HepG2 (cell line): ENCODE data around the gene APBB2. TPM values are rescaled to one million over a fixed set of nuclear protein-coding genes. Genes with fewer than 3 reads are reported as not detected.

Source experiments
- ATAC-seq: fragments of 200-7000 bp; cut with Tn5 transposase; 3 replicates; pipeline ENCODE4 v1.9.1; 2020; ENCODE audit warnings: mild to moderate bottlenecking, moderate library complexity
- BruUV-seq: library from RNA; stranded (reverse); fragments of 400-500 nt; replicated peaks from 2 replicates; lab custom pipeline; 2021; lab: Mats Ljungman, UMichigan
- CTCF ChIA-PET: fragments of 300-600 bp; formaldehyde crosslinking; extraction: SDS; loops from one replicate; lab custom pipeline; 2021; ENCODE audit warnings: low total read pairs, inconsistent platforms, low intra/inter-chr PET ratio; lab: Yijun Ruan, JAX
- POLR2A ChIA-PET: fragments of 350-600 bp; sonication (Branson Sonifier 250); formaldehyde crosslinking; loops from one replicate; lab custom pipeline; 2020; ENCODE audit warnings: antibody characterized with exemption, inconsistent platforms; lab: Yijun Ruan, JAX
- DNase-seq: peaks from one replicate; pipeline ENCODE4 v3.0.0-alpha.2; 2015; ENCODE audit warnings: low spot score
- FAIRE-seq: peaks from 3 replicates; lab custom pipeline; 2011; peaks lifted over from hg19 to GRCh38; lab: Jason Lieb, UNC
- H2AFZ ChIP-seq: one replicate; pipeline ENCODE4 v1.6.1; 2011; ENCODE audit warnings: low read length, inconsistent platforms
- H3K27ac ChIP-seq: fragments of 300-600 bp; 3 replicates; pipeline ENCODE4 v1.8.0; 2011; ENCODE audit warnings: mixed run types, mild to moderate bottlenecking, mixed read lengths, low read length, inconsistent platforms; ENCODE audit not compliant: insufficient read depth; ENCODE audit errors: extremely low read length
- H3K27me3 ChIP-seq, 2 experiments: fragments of 200-600 bp in 1 of 2; 2 replicates in 1 of 2; 3 replicates in 1 of 2; pipeline versions ENCODE4 v1.6.0 to v1.8.0; 2011; ENCODE audit warnings: low read length in 2 of 2, mild to moderate bottlenecking in 2 of 2, moderate library complexity in 2 of 2, inconsistent platforms in 1 of 2; ENCODE audit not compliant: insufficient read depth in 2 of 2, control insufficient read depth in 1 of 2
- H3K36me3 ChIP-seq, 2 experiments: fragments of 200-600 bp in 1 of 2; replicated peaks in 1 of 2; 2 replicates in 1 of 2; 3 replicates in 1 of 2; pipeline versions ENCODE4 v1.5.1 to v1.8.0; 2011; ENCODE audit warnings: low read length in 2 of 2, inconsistent platforms in 1 of 2; ENCODE audit not compliant: insufficient read depth in 2 of 2, control insufficient read depth in 1 of 2
- H3K4me1 ChIP-seq: 2 replicates; pipeline ENCODE4 v1.5.1; 2012; ENCODE audit warnings: low read length, inconsistent platforms; ENCODE audit not compliant: insufficient read depth
- H3K4me2 ChIP-seq: 2 replicates; pipeline ENCODE4 v1.6.0; 2011; ENCODE audit warnings: low read depth, low read length, inconsistent platforms
- H3K4me3 ChIP-seq, 3 experiments: fragments of 200-600 bp in 1 of 3; sonication (generic), shearing (Covaris generic) in 1 of 3; replicated peaks in 1 of 3; 2 replicates each; pipeline ENCODE4 v1.5.1; 2011 to 2016; ENCODE audit warnings: low read length in 3 of 3, inconsistent platforms in 2 of 3, low read depth in 2 of 3, mild to moderate bottlenecking in 2 of 3, control low read depth in 1 of 3, mixed read lengths in 1 of 3; ENCODE audit not compliant: insufficient read depth in 1 of 3
- H3K79me2 ChIP-seq: one replicate; pipeline ENCODE4 v1.6.1; 2011; ENCODE audit warnings: low read length, inconsistent platforms; ENCODE audit not compliant: insufficient read depth
- H3K9ac ChIP-seq: 2 replicates; pipeline ENCODE4 v1.6.0; 2011; ENCODE audit warnings: mild to moderate bottlenecking, low read depth, low read length, inconsistent platforms; ENCODE audit not compliant: insufficient read depth
- H3K9me3 ChIP-seq: 2 replicates; pipeline ENCODE4 v1.5.1; 2012; ENCODE audit warnings: mild to moderate bottlenecking, low read length
- H4K20me1 ChIP-seq: 2 replicates; pipeline ENCODE4 v1.6.0; 2011; ENCODE audit warnings: inconsistent platforms, mild to moderate bottlenecking, low read length, moderate library complexity; ENCODE audit not compliant: insufficient read depth
- CCDC6 ChIP-seq: sonication (generic); formaldehyde crosslinking; IDR thresholded peaks from 2 replicates; pipeline ENCODE4 v1.8.1; 2022; ENCODE audit warnings: mild to moderate bottlenecking, missing genetic modification reagents, moderate library complexity
- ERF ChIP-seq: IDR thresholded peaks from 2 replicates; pipeline ENCODE4 v1.6.1; 2018; ENCODE audit warnings: missing biosample characterization, missing genetic modification reagents
- FOSL2 ChIP-seq: sonication (generic); formaldehyde crosslinking; IDR thresholded peaks from 2 replicates; pipeline ENCODE4 v1.4.0; 2020; ENCODE audit warnings: missing genetic modification reagents
- GMEB2 ChIP-seq: IDR thresholded peaks from 2 replicates; pipeline ENCODE4 v1.6.1; 2016; ENCODE audit warnings: missing biosample characterization, missing genetic modification reagents, low read depth
- HOXA9 ChIP-seq: sonication (generic); formaldehyde crosslinking; IDR thresholded peaks from 2 replicates; pipeline ENCODE4 v1.8.1; 2022; ENCODE audit warnings: missing genetic modification reagents, mild to moderate bottlenecking, moderate library complexity, borderline replicate concordance
- KAT7 ChIP-seq: IDR thresholded peaks from 2 replicates; pipeline ENCODE4 v1.6.1; 2018; ENCODE audit warnings: borderline replicate concordance, missing compliant biosample characterization
- KLF9 ChIP-seq: IDR thresholded peaks from 2 replicates; pipeline ENCODE4 v1.6.1; 2016; ENCODE audit warnings: low read depth
- SCMH1 ChIP-seq: sonication (generic); formaldehyde crosslinking; IDR thresholded peaks from 2 replicates; pipeline ENCODE4 v1.9.0; 2021; ENCODE audit warnings: missing genetic modification reagents, mild to moderate bottlenecking, borderline replicate concordance
- ZBTB21 ChIP-seq: sonication (generic); formaldehyde crosslinking; IDR thresholded peaks from 2 replicates; pipeline ENCODE4 v1.4.0; 2020; ENCODE audit warnings: missing genetic modification reagents
- ZNF414 ChIP-seq: sonication (generic); formaldehyde crosslinking; IDR thresholded peaks from 2 replicates; pipeline ENCODE4 v1.5.0; 2020; ENCODE audit warnings: missing genetic modification reagents
- ZNF570 ChIP-seq: sonication (generic); formaldehyde crosslinking; IDR thresholded peaks from 2 replicates; pipeline ENCODE4 v1.4.0; 2020; ENCODE audit warnings: mild to moderate bottlenecking, missing genetic modification reagents, borderline replicate concordance
- ZNF768 ChIP-seq: sonication (generic); formaldehyde crosslinking; IDR thresholded peaks from 2 replicates; pipeline ENCODE4 v1.4.0; 2020; ENCODE audit warnings: missing genetic modification reagents
- ZSCAN12 ChIP-seq: sonication (generic); formaldehyde crosslinking; IDR thresholded peaks from 2 replicates; pipeline ENCODE4 v1.9.0; 2021; ENCODE audit warnings: mild to moderate bottlenecking, missing genetic modification reagents
- WGBS: methylation state at CpG from one replicate; pipeline ENCODE4 v1.1.6; 2017; ENCODE audit warnings: low lambda C conversion rate; 5-methylcytosine and 5-hydroxymethylcytosine counted together
- in situ Hi-C: cut with HindIII; loops from 2 replicates; pipeline ENCODE4 v1.10.0; 2017; ENCODE audit warnings: low pct_unique_long_range_greater_than_20kb; ENCODE audit not compliant: extremely low pct_ligation_motif_present
- intact Hi-C: fragments of 100-400 bp; cut with micrococcal nuclease; formaldehyde crosslinking; loops from one replicate; pipeline ENCODE4 v1.10.0; 2022; ENCODE audit not compliant: unreplicated experiment
- polyA plus RNA-seq, 8 experiments: library from polyadenylated mRNA; depleted of rRNA in 3 of 8; stranded (reverse) in 7 of 8; unstranded in 1 of 8; fragments of >200 nt; fragmentation: Illumina TruSeq in 4 of 8; extraction: Trizol in 4 of 8; gene quantifications; 2 replicates each; pipeline versions ENCODE4 v1.2.1 to v1.2.3, GENCODE V29; 2011 to 2016; ENCODE audit warnings: low read depth in 4 of 8, missing spikeins in 1 of 8, mixed read lengths in 1 of 8; ENCODE audit not compliant: insufficient read depth in 1 of 8
- total RNA-seq, 5 experiments: library from RNA; depleted of rRNA; stranded (reverse); fragments of >200 nt; fragmentation: Illumina TruSeq; extraction: Trizol; gene quantifications; 2 replicates each; pipeline ENCODE4 v1.2.3, GENCODE V29; 2016; ENCODE audit warnings: low read depth in 1 of 5
- TF ChIP-seq, protein P1 (sequence below): sonication (generic); formaldehyde crosslinking; IDR thresholded peaks from 2 replicates; pipeline ENCODE4 v1.4.0; 2020; ENCODE audit warnings: missing genetic modification reagents

The APBB2 gene
- total and polyA plus RNA-seq, 2 of the 13 experiments (the other 11 are each of a cell fraction or from before 2014, with no cell fraction given) = 11.7 to 17.0 TPM

DNA sequence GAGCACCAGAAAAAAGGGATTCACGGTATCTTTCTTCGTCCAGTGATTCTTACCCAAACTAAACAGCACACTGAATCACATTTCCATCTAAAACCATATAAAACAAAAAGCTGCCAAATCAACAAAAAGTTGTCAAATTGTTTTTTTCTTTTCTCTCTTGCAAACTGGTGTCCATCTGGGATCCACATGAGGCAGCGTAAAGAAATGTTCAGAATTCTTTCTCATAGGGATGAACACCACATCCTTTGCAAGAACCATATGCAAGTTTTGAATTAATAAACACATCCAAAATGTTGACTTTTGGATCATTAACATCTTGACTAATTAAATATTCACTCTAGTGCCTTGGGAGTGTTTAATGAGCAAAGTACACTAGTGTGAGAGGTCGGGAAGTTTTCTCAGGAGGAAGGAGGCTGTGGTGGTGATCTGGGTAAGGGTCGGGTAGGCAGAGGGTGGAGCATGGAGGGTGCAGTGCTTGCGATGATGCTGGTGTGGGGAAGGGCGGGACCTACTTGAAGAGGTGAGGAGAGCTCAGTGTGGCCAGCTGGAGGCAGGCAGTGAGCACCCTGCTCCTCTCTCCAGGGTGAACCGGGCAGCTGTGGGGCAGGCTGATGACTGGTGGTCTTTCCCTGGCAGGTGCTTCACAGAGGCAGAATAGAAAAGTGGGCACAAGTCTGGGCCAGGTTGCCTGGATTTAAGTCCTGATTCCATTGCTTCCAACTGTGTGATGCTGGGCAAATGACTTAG is 391.7 kb downstream of the APBB2 start:
- Histone ChIP-seq H2AFZ (no peak overlapping the region), H3K27ac (no peak overlapping the region), H3K27me3 (no peaks in the 10 kb centered on the region), H3K79me2 (no peaks in the 10 kb centered on the region), H3K4me2 (no peak overlapping the region), H3K9ac (no peak overlapping the region), H3K4me3 (no peak overlapping the region), H3K9me3 (no peaks in the 10 kb centered on the region), H4K20me1 (no peaks in the 10 kb centered on the region), H3K4me1 (peaks cover 3% of the 10 kb centered on the region; the same call in 1 of the 2 replicates), H3K36me3 (peaks cover 12 to 20% of the 10 kb centered on the region in 2 experiments; a peak in 4 of 5 replicates)
- POLR2A ChIA-PET = no interaction called here
- DNase-seq (no peak), FAIRE-seq (no peak), ATAC-seq (no peak)
- TF ChIP-seq GMEB2 (CRISPR knock-in tag) = no peak
- TF ChIP-seq ZNF768 (CRISPR knock-in tag) = peak; percentile 21; the same call in 1 of the 2 replicates
- in situ Hi-C loops = no loop called here
- CTCF ChIA-PET = no interaction called here
- 96% methylated on average over 7 of the region's 8 CpGs for WGBS
- intact Hi-C loops = no loop called here
- no TSS peak for BruUV-seq

GRCh38 chr4:40820101-40820500 is 394.2 kb downstream of the APBB2 start:
- 98% methylated on average over 11 of the region's 11 CpGs for WGBS
- FAIRE-seq (no peak), DNase-seq (no peak), ATAC-seq (no peak)
- Histone ChIP-seq H3K4me3 (no peak overlapping the region), H3K9ac (no peak overlapping the region), H3K27me3 (no peaks in the 10 kb centered on the region), H3K4me2 (no peak overlapping the region), H3K27ac (no peak overlapping the region), H4K20me1 (no peaks in the 10 kb centered on the region), H2AFZ (no peak overlapping the region), H3K4me1 (peaks cover 7% of the 10 kb centered on the region; the same call in 1 of the 2 replicates), H3K79me2 (no peaks in the 10 kb centered on the region), H3K9me3 (no peaks in the 10 kb centered on the region), H3K36me3 (peaks cover 10 to 21% of the 10 kb centered on the region in 2 experiments)
- in situ Hi-C loops (no loop called here), intact Hi-C loops (no loop called here)
- no TSS peak for BruUV-seq
- CTCF ChIA-PET = no interaction called here
- POLR2A ChIA-PET = no interaction called here
- no peak for TF ChIP-seq FOSL2 (CRISPR knock-in tag)
- no peak for TF ChIP-seq ERF (CRISPR knock-in tag)
- TF ChIP-seq SCMH1 (CRISPR knock-in tag) = no peak
- TF ChIP-seq KAT7 = no peak
- TF ChIP-seq ZSCAN12 (CRISPR knock-in tag) = no peak
- TF ChIP-seq, protein P1, sequence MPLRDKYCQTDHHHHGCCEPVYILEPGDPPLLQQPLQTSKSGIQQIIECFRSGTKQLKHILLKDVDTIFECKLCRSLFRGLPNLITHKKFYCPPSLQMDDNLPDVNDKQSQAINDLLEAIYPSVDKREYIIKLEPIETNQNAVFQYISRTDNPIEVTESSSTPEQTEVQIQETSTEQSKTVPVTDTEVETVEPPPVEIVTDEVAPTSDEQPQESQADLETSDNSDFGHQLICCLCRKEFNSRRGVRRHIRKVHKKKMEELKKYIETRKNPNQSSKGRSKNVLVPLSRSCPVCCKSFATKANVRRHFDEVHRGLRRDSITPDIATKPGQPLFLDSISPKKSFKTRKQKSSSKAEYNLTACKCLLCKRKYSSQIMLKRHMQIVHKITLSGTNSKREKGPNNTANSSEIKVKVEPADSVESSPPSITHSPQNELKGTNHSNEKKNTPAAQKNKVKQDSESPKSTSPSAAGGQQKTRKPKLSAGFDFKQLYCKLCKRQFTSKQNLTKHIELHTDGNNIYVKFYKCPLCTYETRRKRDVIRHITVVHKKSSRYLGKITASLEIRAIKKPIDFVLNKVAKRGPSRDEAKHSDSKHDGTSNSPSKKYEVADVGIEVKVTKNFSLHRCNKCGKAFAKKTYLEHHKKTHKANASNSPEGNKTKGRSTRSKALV = no peak
- no peak for TF ChIP-seq ZNF414
- TF ChIP-seq CCDC6 (CRISPR knock-in tag) = no peak
- no peak for TF ChIP-seq ZBTB21 (CRISPR knock-in tag)
- no peak for TF ChIP-seq KLF9 (CRISPR knock-in tag)
- TF ChIP-seq ZNF570 = no peak
- no peak for TF ChIP-seq HOXA9 (CRISPR knock-in tag)
